ENCODE results near the gene BNIP3.

Gene BNIP3

GRCh38 chr10:131972474-131973071 is 9.2 kb downstream of the BNIP3 start:
- TF ChIP-seq TEAD4 (IDR thresholded peaks at IDR 0.05): no peak
- TF ChIP-seq MAX (IDR thresholded peaks at IDR 0.05): no peak
- no peak for TF ChIP-seq EGR1 (IDR thresholded peaks at IDR 0.05)
- TF ChIP-seq TCF12 (IDR thresholded peaks at IDR 0.05; ENCODE audit: low read depth): no peak
- TF ChIP-seq ZBTB7A (IDR thresholded peaks at IDR 0.05; ENCODE audit: low read depth): no peak
- TF ChIP-seq RAD21 (IDR thresholded peaks at IDR 0.05; ENCODE audit: low read depth): no peak
- 0 out of 2 replicates have a peak, but pooled peaks have one; percentile 5 for TF ChIP-seq NFIC (IDR thresholded peaks at IDR 0.05)

GRCh38 chr10:131971591-131971990 is 10.1 kb downstream of the BNIP3 start:
- TF ChIP-seq EP300 (IDR thresholded peaks at IDR 0.05; ENCODE audit: borderline replicate concordance) (no peak), CREB1 (IDR thresholded peaks at IDR 0.05; ENCODE audit: low read depth) (no peak), USF1 (IDR thresholded peaks at IDR 0.05) (no peak), ZBTB7A (IDR thresholded peaks at IDR 0.05; ENCODE audit: low read depth) (no peak), TCF12 (IDR thresholded peaks at IDR 0.05; ENCODE audit: low read depth) (no peak), MAX (IDR thresholded peaks at IDR 0.05) (no peak), CEBPB (IDR thresholded peaks at IDR 0.05) (no peak), TEAD4 (IDR thresholded peaks at IDR 0.05) (no peak), TAF1 (IDR thresholded peaks at IDR 0.05; ENCODE audit: low read depth) (no peak)

- TF ChIP-seq EGR1 (IDR thresholded peaks at IDR 0.05) (no peak), CREB1 (IDR thresholded peaks at IDR 0.05; ENCODE audit: low read depth) (no peak), CEBPB (IDR thresholded peaks at IDR 0.05) (no peak), FOXM1 (IDR thresholded peaks at IDR 0.05; ENCODE audit: borderline replicate concordance, low read depth) (no peak), MAX (IDR thresholded peaks at IDR 0.05) (no peak), TAF1 (IDR thresholded peaks at IDR 0.05; ENCODE audit: low read depth) (no peak), TCF12 (IDR thresholded peaks at IDR 0.05; ENCODE audit: low read depth) (no peak), USF1 (IDR thresholded peaks at IDR 0.05) (no peak)
Observed at GRCh38 chr10:131970946-131971345, 10.8 kb downstream of the BNIP3 start.

GRCh38 chr10:131968949-131969348 is 12.8 kb downstream of the BNIP3 start:
- TF ChIP-seq REST (IDR thresholded peaks at IDR 0.05; ENCODE audit: low read depth) (no peak), USF1 (IDR thresholded peaks at IDR 0.05) (no peak), EP300 (IDR thresholded peaks at IDR 0.05; ENCODE audit: borderline replicate concordance) (no peak), NFIC (IDR thresholded peaks at IDR 0.05) (no peak), ZBTB7A (IDR thresholded peaks at IDR 0.05; ENCODE audit: low read depth) (no peak), TAF1 (IDR thresholded peaks at IDR 0.05; ENCODE audit: low read depth) (no peak), CREB1 (IDR thresholded peaks at IDR 0.05; ENCODE audit: low read depth) (no peak), YY1 (IDR thresholded peaks at IDR 0.05; ENCODE audit: low read depth) (no peak), FOXM1 (IDR thresholded peaks at IDR 0.05; ENCODE audit: borderline replicate concordance, low read depth) (no peak)

GRCh38 chr10:131964298-131964697 is 17.4 kb downstream of the BNIP3 start:
- TF ChIP-seq EGR1 (IDR thresholded peaks at IDR 0.05): no peak
- TF ChIP-seq FOXM1 (IDR thresholded peaks at IDR 0.05; ENCODE audit: borderline replicate concordance, low read depth): no peak
- no peak for TF ChIP-seq NFIC (IDR thresholded peaks at IDR 0.05)
- no peak for TF ChIP-seq USF1 (IDR thresholded peaks at IDR 0.05)
- TF ChIP-seq YY1 (IDR thresholded peaks at IDR 0.05; ENCODE audit: low read depth): no peak
- no peak for TF ChIP-seq TCF12 (IDR thresholded peaks at IDR 0.05; ENCODE audit: low read depth)
- TF ChIP-seq CEBPB (IDR thresholded peaks at IDR 0.05): no peak
- TF ChIP-seq TAF1 (IDR thresholded peaks at IDR 0.05; ENCODE audit: low read depth): no peak

- TF ChIP-seq CREB1 (IDR thresholded peaks at IDR 0.05; ENCODE audit: low read depth) (no peak), TAF1 (IDR thresholded peaks at IDR 0.05; ENCODE audit: low read depth) (no peak), ZBTB7A (IDR thresholded peaks at IDR 0.05; ENCODE audit: low read depth) (no peak), TCF12 (IDR thresholded peaks at IDR 0.05; ENCODE audit: low read depth) (no peak), EP300 (IDR thresholded peaks at IDR 0.05; ENCODE audit: borderline replicate concordance) (no peak), FOXM1 (IDR thresholded peaks at IDR 0.05; ENCODE audit: borderline replicate concordance, low read depth) (no peak), YY1 (IDR thresholded peaks at IDR 0.05; ENCODE audit: low read depth) (no peak), EGR1 (IDR thresholded peaks at IDR 0.05) (no peak), USF1 (IDR thresholded peaks at IDR 0.05) (no peak)
Observed at GRCh38 chr10:131963811-131964210, 17.9 kb downstream of the BNIP3 start.
